HL-60 (cell line): ENCODE data around the gene RHEX.

Experiments used
- CTCF ChIP-seq: IDR thresholded peaks from one replicate; pipeline ENCODE4 v1.5.1; 2011; ENCODE audit warnings: low read length, control low read depth, inconsistent platforms; ENCODE audit not compliant: insufficient read depth
- GABPA ChIP-seq: IDR thresholded peaks from 2 replicates; pipeline ENCODE4 v1.6.1; 2012; ENCODE audit warnings: low read depth
- POLR2AphosphoS5 ChIP-seq: IDR thresholded peaks from 2 replicates; pipeline ENCODE4 v1.6.1; 2012; ENCODE audit warnings: low read depth
- TF ChIP-seq, protein P1 (sequence below): IDR thresholded peaks from 2 replicates; pipeline ENCODE4 v1.6.1; 2012; ENCODE audit warnings: low read depth; ENCODE audit not compliant: insufficient replicate concordance

- TF ChIP-seq CTCF = no peak
- TF ChIP-seq POLR2AphosphoS5 = no peak
- TF ChIP-seq, protein P1, sequence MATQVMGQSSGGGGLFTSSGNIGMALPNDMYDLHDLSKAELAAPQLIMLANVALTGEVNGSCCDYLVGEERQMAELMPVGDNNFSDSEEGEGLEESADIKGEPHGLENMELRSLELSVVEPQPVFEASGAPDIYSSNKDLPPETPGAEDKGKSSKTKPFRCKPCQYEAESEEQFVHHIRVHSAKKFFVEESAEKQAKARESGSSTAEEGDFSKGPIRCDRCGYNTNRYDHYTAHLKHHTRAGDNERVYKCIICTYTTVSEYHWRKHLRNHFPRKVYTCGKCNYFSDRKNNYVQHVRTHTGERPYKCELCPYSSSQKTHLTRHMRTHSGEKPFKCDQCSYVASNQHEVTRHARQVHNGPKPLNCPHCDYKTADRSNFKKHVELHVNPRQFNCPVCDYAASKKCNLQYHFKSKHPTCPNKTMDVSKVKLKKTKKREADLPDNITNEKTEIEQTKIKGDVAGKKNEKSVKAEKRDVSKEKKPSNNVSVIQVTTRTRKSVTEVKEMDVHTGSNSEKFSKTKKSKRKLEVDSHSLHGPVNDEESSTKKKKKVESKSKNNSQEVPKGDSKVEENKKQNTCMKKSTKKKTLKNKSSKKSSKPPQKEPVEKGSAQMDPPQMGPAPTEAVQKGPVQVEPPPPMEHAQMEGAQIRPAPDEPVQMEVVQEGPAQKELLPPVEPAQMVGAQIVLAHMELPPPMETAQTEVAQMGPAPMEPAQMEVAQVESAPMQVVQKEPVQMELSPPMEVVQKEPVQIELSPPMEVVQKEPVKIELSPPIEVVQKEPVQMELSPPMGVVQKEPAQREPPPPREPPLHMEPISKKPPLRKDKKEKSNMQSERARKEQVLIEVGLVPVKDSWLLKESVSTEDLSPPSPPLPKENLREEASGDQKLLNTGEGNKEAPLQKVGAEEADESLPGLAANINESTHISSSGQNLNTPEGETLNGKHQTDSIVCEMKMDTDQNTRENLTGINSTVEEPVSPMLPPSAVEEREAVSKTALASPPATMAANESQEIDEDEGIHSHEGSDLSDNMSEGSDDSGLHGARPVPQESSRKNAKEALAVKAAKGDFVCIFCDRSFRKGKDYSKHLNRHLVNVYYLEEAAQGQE = no peak
- TF ChIP-seq GABPA = no peak
Observed at GRCh38 chr1:206144605-206145004, 91.6 kb downstream of the RHEX start.
